A204.1 (cell line): ENCODE results near the gene PCED1A.

Source experiments
- FAIRE-seq: peaks from 2 replicates; lab custom pipeline; 2012; peaks lifted over from hg19 to GRCh38; lab: Jason Lieb, UNC

PCED1A gene

DNA sequence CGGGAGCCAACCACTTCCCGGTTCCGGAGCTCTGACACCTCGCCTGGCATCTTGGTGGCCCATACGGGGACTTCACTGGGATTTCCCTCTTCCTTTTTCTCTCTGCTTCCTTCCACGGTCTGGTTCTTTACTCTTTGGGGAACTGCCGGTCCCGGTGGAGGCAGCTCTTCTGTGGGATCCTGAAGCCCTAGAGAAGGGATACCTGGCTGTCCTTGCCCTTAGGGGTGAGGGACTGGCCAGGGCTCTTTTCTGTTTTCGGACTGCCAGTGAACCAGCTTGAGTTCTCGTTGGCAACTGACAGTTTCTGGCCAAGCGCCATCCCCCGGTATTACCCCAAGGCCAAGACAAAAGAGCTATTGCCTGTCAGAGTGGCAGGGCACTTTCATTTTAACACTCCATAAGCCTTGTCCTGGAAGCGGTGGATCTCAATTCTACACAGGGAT, 39.1 kb downstream of the PCED1A start:
- no peak for FAIRE-seq

DNA sequence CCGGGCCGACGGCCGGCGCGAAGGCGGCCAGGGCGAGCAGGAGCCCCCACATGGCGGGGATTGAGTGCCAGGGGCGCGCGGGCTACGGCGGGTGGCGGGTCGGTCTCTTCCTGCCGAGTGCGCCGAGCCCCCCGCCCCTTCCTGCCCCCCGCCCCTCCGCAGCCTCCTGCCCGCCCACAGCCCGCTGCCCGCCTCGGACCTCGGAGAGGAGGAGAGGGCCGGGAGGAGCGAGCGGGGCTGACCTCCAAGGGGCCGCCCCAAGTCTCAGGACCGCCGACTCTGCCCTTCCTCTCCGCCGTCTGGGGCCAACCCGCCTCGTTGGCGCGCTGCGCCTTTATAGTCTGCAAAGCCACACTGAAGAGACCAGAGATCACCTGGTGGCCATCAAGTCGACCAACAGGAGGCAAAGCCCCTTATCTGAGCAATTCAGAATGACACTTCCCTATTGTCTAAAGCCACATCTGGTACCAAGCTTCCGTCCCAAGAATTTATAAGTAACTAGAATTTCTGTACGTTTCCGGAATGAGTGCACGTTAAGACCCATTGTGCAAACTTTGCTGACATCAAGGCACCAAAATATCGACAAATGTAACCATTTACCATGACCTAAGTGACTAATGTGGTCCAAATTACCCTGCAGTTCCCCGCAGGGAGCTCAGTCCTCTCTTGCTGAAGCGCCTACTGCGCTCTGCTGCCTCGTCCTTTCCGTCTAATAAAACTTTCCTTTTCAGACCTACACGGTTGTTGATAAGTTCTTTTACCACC, 39.8 kb downstream of the PCED1A start, which contains the start of gene CPXM1:
CPXM1 (minus strand) TSS at position 107 of the 765 bp plus-strand sequence; CDS start at position 52, 55 bp downstream.
- FAIRE-seq: no peak

DNA sequence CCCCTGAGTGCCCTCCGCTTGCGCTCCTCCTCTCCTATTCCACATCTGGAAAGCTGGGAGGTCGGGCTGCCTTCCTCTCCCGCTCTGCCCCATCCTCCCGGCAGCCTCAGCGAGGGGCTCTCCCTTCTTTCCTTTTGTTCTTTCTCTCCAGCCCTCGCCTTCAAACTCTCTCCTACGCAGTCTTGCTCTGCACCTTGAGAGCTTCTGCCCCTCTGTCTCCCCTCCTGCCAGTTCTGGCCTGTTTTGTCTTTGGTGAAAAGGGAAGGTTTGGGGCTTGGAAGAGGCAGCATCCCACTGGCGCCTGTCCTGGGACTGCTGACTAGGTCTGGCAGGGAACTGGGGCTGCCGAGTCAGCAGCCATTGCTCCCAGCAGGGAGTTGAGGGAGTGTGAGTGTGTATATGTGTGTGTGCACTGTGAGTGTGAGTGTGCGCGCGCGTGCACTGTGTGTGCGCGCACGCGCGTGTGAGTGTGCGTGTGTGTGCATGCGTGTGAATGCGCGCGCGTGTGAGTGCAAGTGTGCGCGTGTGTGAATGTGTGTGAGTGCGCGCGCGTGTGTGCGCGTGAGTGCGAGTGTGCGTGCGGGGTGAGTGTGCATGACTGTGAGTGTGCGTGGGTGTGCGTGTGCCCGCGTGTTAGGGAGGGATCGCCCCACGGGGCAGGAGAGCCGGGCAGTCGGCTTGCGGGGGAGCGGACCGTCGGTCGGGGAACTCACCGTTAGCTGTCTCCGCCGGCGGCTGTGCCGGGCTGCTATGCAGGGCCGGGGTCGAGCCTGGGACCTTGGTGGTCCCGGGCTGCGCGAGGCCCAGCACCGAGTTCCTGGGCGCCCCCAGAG, 40.6 kb downstream of the PCED1A start:
- FAIRE-seq: no peak

DNA sequence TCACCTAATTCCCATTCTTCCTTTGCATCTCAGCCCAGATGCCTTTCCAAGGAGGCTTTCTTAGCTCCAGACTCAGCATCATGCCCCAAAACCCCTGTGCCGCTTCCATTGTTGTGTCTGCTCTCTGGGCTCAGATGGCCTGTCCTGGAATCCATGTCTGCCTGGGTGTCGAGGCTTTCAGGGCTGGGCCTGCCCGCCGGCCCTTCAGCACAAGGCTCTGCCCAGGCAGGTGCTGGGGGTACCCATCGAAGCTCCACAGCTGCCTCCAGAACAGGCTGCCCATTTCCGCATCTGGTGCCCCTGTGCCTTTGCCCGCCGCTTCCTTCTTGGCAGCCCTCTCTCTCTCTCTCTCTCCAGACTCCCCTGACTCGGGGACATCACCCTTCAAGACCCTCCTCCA, 41.2 kb downstream of the PCED1A start:
- FAIRE-seq: no peak

DNA sequence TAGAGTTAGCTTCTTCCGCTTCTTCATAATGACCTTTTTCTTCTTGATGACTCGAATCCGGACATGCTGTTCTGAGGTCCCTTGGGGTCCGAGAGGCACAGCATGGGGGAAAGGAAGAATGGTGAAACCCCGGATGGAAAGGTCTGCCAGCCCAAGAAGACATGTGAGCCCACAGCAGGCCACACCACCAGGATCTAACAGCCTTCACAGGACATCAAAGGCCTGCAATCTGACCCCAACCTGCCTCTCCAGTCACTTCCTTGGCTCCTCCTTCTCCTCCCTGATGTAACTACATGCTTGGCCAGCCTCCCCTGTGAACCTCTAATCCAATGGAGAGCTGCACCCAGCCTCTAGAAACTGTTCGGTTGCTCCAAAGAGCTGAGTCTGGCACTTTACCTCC, 41.6 kb downstream of the PCED1A start:
- FAIRE-seq: no peak

DNA sequence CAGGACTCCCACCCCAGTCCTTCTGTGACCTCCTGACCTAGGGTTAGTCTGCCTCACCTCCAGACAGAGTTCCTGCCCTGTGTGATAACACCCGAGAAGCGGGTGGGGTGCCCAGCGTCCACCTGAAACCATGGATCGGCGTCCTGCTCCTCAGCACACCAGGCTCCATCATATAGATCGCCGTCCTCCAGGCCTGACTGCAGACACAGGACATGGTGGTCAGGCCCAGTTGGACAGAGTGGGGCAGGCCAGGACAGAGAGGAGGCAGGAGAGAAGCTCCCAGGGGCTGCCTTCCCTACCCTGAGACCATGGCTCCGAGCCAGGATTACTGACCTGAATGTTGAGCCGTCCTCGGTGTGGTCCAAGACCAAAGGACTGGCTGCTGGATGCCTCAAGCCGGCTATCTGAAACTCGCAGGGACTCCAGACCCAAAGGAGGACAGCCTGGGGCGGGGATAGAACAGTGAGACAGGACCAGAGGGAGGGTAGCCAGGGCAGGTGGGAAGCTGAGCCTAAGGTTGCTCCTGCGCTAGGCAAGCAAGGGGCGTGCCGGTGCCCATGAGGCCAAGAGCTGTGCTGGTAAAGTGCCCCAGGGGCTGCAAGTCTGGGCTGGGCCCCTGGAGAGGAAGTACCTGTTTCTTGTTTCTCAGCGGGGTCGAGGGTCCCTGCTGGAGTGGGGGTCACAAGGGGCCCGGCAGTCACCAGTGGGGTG, 42.2 kb downstream of the PCED1A start:
- FAIRE-seq: no peak

DNA sequence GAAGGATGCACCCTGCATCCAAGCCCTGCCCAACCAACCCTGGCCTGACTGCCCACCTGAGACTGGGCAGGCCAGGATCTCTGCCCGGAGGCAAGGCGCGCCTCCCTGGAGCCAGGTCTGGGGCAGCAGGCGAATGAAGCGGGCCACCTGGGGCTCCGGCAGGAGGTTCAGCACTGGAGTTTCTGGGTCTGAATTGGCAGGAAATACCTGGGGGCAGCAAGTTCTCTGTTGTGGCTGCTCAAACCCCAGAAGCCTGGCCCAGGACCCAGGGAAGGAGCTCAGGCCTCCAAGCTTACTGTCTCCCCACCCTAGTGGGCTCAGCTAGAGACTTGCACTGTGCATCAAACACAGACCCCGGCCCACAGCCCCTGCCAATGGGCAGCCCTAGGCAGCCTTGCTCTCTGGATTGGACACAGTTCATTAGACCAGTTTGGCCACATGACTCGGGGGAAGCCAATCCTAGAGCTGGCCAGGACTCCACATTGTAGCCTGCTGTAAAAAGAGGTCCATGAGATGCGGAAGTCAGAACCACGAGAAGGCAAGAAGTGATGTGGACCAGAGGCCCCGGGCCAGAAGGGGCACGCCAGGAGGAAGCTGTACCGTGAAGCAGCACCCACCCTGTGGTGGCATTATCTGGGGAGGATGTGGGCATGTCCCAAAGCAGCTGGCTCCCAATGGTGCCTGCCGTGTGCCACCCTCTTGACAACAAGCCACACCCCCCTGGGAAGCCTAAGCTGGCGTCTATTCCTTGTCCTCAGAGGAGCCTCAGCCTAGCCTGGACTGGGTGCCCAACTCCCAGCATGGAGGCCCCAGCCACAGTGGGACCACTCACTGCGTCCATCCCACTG, 43.1 kb downstream of the PCED1A start:
- no peak for FAIRE-seq

DNA sequence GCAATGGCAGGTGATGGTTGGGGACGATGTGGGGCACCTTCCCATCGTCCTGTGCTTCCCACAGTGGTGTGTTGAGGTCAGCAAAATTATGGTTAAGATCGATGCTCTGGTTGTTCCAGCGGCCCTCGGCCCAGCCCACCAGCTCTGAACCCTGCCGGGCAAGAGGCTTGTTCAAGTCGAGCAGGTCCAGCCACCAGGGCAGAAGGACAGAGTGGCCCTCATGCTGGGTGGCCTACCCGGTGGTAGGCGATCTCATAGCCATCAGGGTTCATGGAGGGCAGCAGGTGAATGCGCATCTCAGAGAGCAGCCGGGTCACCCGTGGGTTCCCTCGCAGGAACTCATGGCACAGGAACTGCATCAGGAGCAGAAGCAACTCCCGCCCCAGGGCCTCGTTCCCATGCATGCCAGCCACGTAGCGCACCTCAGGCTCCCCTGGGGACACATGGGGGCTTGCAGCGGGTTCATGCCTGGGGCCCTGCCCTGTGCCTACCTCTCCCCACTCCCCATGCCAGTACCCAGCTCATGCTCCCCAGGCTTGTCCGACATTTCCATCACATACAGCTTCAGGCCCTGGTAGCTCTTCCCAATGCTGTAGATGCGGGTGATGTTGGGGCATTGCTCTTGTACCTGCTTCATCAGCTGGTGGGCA, 44.3 kb downstream of the PCED1A start:
- FAIRE-seq: no peak

DNA sequence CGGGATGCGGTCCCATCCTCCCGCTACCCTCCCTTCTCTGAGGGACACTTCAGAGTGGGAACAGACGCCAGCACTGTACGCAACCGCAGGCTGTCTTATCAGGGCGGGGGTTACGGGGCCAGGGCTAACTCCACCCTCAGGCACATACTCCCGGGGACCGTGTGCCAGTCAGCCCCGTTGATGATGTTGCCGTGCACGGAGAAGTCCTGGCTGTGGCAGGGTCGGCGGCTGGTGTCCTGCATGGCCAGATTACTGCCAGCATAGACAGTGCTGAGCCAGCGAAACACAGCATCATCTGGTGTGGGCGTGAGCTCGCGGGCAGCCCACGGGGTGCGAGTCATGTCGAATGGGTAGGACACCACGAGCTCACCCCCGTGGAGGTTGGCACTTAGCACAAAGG, 45.0 kb downstream of the PCED1A start:
- FAIRE-seq: no peak

DNA sequence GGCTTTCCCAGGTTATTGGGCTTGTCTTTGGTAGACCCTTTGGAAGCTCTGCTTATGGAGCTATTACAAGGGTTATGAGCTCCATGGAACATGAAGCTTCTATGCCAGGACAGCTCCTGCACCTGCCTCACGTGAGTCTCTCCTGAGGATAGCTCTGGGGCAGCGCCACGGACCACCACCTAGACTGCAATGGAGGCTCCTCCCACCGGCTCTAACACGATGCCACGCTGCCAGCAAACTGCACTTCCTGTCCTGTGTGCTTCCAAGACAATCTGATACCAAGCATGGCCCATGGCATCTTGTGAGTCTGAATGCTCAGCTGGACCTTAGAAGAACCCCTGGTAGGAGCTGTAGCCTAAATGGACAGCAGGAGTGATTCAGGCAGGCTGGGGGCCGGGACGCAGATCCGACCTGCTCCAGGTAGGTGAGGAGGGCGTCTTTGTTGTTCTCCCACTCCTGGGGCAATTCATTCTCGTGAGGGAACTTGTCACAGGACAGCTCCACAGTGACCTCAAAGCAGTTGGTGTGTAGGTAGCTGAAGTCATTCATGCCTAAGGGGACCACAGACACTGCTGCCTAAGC, 45.5 kb downstream of the PCED1A start:
- no peak for FAIRE-seq

DNA sequence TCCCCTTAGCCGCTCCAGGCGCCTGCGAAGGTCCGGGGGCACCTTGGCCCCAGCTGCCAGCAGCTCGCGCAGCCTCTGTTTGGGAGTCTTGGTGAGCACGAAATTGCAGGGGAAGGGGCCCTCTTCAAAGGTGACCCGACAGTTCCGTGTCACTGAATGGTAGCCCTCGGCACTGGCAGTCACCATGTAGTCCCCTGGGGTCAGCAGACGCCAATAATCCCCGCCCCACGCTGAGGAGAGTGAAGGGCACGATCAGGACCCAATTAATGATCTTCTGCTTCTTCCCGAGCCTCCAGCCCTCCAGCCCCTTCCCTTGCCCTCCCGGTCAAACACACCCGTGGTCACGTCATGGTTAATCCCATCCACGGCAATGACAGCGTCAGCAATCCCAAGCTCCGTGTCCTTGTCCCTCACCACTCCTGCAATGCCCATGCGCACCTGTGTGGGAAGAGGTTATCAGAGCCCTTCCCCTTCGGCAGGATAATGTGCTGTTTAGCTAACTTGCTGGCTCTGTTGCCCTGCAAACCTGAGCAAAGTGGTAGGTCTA, 46.2 kb downstream of the PCED1A start:
- no peak for FAIRE-seq

DNA sequence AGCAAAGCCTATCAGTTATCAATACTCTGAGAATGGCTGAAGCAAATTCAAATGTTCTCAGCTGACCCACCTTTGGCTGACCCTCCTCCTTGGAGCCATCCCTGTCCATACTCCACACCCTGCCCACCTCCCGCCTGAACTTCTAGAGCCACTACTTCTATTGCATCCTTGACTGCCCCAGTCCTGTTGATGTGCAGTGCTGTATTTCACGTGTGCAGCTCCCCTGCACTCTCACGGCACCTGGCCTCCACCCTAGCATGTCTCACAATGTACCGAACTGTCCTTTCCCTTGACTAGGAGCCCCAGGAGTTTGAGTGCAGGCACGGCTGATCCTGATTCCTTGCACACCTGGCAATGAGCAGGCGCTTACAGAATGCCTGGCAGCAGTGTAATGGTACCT, 47.0 kb downstream of the PCED1A start:
- no peak for FAIRE-seq
